Neural cell (in vitro differentiated cells): ENCODE data around the gene FHL1.

Experiments used
- CTCF ChIP-seq: fragments of 450-650 bp; IDR thresholded peaks from 2 replicates; pipeline ENCODE4 v1.5.1; 2014; ENCODE audit warnings: antibody characterized with exemption, mild to moderate bottlenecking, moderate library complexity; ENCODE audit not compliant: poor library complexity, severe bottlenecking
- EZH2 ChIP-seq: fragments of 200-600, 300-800 bp; shearing (Covaris generic), sonication (generic); IDR thresholded peaks from 2 replicates; pipeline ENCODE4 v1.6.1; 2014; ENCODE audit warnings: antibody characterized with exemption, low read length, borderline replicate concordance, mild to moderate bottlenecking; ENCODE audit not compliant: insufficient read depth, poor library complexity, severe bottlenecking
- POLR2AphosphoS5 ChIP-seq: IDR thresholded peaks from 2 replicates; pipeline ENCODE4 v1.6.1; 2012
- RAD21 ChIP-seq: fragments of 450-650 bp; conservative IDR thresholded peaks from 2 replicates; pipeline ENCODE4 v1.6.1; 2014; ENCODE audit warnings: antibody characterized with exemption, mild to moderate bottlenecking, moderate library complexity

GRCh38 chrX:136193771-136194170, 46.4 kb downstream of the FHL1 start:
- TF ChIP-seq CTCF (no peak), EZH2 (no peak), POLR2AphosphoS5 (no peak), RAD21 (no peak)
